ENCODE results near the gene ZFAND2B. TPM values are rescaled to one million over a fixed set of nuclear protein-coding genes. Genes with fewer than 3 reads are reported as not detected.

ZFAND2B gene
- polyA plus RNA-seq, 1 donor from 2014 or later, result 73.6 TPM

- Histone ChIP-seq H2AFZ (ENCODE audit: low read depth, low read length) (no peak overlapping the region), H3K27ac (ENCODE audit: low read length) (no peak overlapping the region), H3K36me3 (ENCODE audit: insufficient read depth, low read length) (no peaks in the 10 kb centered on the region), H3K4me3 (ENCODE audit: low read length) (no peak overlapping the region), H3K9me2 (ENCODE audit: insufficient read depth, low read length) (no peaks in the 10 kb centered on the region), H3K9ac (ENCODE audit: low read length) (no peak overlapping the region), H3K4me2 (ENCODE audit: low read length) (no peak overlapping the region), H3K9me3 (ENCODE audit: low read length) (no peaks in the 10 kb centered on the region), H3K79me2 (replicated peaks; ENCODE audit: insufficient read depth, low read length) (no peaks in the 10 kb centered on the region), H3F3A (ENCODE audit: insufficient read depth, low read length, poor library complexity, severe bottlenecking) (no peaks in the 10 kb centered on the region), H4K20me1 (ENCODE audit: insufficient read depth) (no peaks in the 10 kb centered on the region), H3K27me3 (ENCODE audit: insufficient read depth, low read depth, low read length) (no peaks in the 10 kb centered on the region)
- TF ChIP-seq RAD21 (conservative IDR thresholded peaks at IDR 0.05), result no peak
- TF ChIP-seq EP300 (conservative IDR thresholded peaks at IDR 0.05; ENCODE audit: poor library complexity, severe bottlenecking), result no peak
- no peak for TF ChIP-seq EZH2 (IDR thresholded peaks at IDR 0.05; ENCODE audit: borderline replicate concordance, insufficient read depth, low read length, poor library complexity, severe bottlenecking)
- no peak for TF ChIP-seq TAF1 (IDR thresholded peaks at IDR 0.05; ENCODE audit: low read depth)
- no peak for TF ChIP-seq POLR2AphosphoS5 (IDR thresholded peaks at IDR 0.05)
- no peak for TF ChIP-seq MXI1 (conservative IDR thresholded peaks at IDR 0.05; ENCODE audit: poor library complexity, severe bottlenecking)
- TF ChIP-seq, protein P1, sequence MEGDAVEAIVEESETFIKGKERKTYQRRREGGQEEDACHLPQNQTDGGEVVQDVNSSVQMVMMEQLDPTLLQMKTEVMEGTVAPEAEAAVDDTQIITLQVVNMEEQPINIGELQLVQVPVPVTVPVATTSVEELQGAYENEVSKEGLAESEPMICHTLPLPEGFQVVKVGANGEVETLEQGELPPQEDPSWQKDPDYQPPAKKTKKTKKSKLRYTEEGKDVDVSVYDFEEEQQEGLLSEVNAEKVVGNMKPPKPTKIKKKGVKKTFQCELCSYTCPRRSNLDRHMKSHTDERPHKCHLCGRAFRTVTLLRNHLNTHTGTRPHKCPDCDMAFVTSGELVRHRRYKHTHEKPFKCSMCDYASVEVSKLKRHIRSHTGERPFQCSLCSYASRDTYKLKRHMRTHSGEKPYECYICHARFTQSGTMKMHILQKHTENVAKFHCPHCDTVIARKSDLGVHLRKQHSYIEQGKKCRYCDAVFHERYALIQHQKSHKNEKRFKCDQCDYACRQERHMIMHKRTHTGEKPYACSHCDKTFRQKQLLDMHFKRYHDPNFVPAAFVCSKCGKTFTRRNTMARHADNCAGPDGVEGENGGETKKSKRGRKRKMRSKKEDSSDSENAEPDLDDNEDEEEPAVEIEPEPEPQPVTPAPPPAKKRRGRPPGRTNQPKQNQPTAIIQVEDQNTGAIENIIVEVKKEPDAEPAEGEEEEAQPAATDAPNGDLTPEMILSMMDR (IDR thresholded peaks at IDR 0.05; ENCODE audit: poor library complexity, severe bottlenecking), result no peak
These were observed 8.2 kb downstream of the ZFAND2B start for GRCh38 chr2:219214786-219215185.

- Histone ChIP-seq H3K79me2 (replicated peaks; ENCODE audit: insufficient read depth, low read length) (no peaks in the 10 kb centered on the region), H3K36me3 (ENCODE audit: insufficient read depth, low read length) (no peaks in the 10 kb centered on the region), H3K9me2 (ENCODE audit: insufficient read depth, low read length) (no peaks in the 10 kb centered on the region), H3K27ac (ENCODE audit: low read length) (no peak overlapping the region), H3K4me2 (ENCODE audit: low read length) (no peak overlapping the region), H3F3A (ENCODE audit: insufficient read depth, low read length, poor library complexity, severe bottlenecking) (no peaks in the 10 kb centered on the region), H3K9me3 (ENCODE audit: low read length) (no peaks in the 10 kb centered on the region), H4K20me1 (ENCODE audit: insufficient read depth) (no peaks in the 10 kb centered on the region), H3K4me3 (ENCODE audit: low read length) (no peak overlapping the region), H3K9ac (ENCODE audit: low read length) (no peak overlapping the region), H3K27me3 (ENCODE audit: insufficient read depth, low read depth, low read length) (no peaks in the 10 kb centered on the region), H2AFZ (ENCODE audit: low read depth, low read length) (no peak overlapping the region)
- TF ChIP-seq POLR2AphosphoS5 (IDR thresholded peaks at IDR 0.05) (no peak), EZH2 (IDR thresholded peaks at IDR 0.05; ENCODE audit: borderline replicate concordance, insufficient read depth, low read length, poor library complexity, severe bottlenecking) (no peak), TAF1 (IDR thresholded peaks at IDR 0.05; ENCODE audit: low read depth) (no peak), MXI1 (conservative IDR thresholded peaks at IDR 0.05; ENCODE audit: poor library complexity, severe bottlenecking) (no peak), RAD21 (conservative IDR thresholded peaks at IDR 0.05) (no peak), EP300 (conservative IDR thresholded peaks at IDR 0.05; ENCODE audit: poor library complexity, severe bottlenecking) (no peak), SMC3 (conservative IDR thresholded peaks at IDR 0.05; ENCODE audit: poor library complexity) (no peak)
- TF ChIP-seq, protein P1 (IDR thresholded peaks at IDR 0.05; ENCODE audit: poor library complexity, severe bottlenecking), result no peak
- TF ChIP-seq, protein P2, sequence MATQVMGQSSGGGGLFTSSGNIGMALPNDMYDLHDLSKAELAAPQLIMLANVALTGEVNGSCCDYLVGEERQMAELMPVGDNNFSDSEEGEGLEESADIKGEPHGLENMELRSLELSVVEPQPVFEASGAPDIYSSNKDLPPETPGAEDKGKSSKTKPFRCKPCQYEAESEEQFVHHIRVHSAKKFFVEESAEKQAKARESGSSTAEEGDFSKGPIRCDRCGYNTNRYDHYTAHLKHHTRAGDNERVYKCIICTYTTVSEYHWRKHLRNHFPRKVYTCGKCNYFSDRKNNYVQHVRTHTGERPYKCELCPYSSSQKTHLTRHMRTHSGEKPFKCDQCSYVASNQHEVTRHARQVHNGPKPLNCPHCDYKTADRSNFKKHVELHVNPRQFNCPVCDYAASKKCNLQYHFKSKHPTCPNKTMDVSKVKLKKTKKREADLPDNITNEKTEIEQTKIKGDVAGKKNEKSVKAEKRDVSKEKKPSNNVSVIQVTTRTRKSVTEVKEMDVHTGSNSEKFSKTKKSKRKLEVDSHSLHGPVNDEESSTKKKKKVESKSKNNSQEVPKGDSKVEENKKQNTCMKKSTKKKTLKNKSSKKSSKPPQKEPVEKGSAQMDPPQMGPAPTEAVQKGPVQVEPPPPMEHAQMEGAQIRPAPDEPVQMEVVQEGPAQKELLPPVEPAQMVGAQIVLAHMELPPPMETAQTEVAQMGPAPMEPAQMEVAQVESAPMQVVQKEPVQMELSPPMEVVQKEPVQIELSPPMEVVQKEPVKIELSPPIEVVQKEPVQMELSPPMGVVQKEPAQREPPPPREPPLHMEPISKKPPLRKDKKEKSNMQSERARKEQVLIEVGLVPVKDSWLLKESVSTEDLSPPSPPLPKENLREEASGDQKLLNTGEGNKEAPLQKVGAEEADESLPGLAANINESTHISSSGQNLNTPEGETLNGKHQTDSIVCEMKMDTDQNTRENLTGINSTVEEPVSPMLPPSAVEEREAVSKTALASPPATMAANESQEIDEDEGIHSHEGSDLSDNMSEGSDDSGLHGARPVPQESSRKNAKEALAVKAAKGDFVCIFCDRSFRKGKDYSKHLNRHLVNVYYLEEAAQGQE (IDR thresholded peaks at IDR 0.05; ENCODE audit: borderline replicate concordance), result no peak
These were observed 9.4 kb downstream of the ZFAND2B start for GRCh38 chr2:219215871-219216534.
